Activated CD4-positive, alpha-beta memory T cell treated with anti-CD3 and anti-CD28 coated beads for 36 hours (primary cell): ENCODE measurements around the gene ZNF502. TPM values are rescaled to one million over a fixed set of nuclear protein-coding genes. Genes with fewer than 3 reads are reported as not detected.
A peak's percentile ranks its signal among the peaks of the same experiment; 100 is the strongest.

Experiments used
- CTCF ChIA-PET: fragments of 350-600 bp; sonication (Branson Sonifier 250); formaldehyde crosslinking; loops from one replicate; lab custom pipeline; 2021; ENCODE audit warnings: antibody characterized with exemption, inconsistent platforms; lab: Charles Lee
- POLR2A ChIA-PET: fragments of 350-600 bp; sonication (Branson Sonifier 250); formaldehyde crosslinking; loops from one replicate; lab custom pipeline; 2021; ENCODE audit warnings: antibody characterized with exemption; lab: Charles Lee
- DNase-seq: peaks from one replicate; pipeline ENCODE4 v3.0.0-alpha.2; 2020
- H3K27ac Mint-ChIP-seq: one replicate; pipeline ENCODE4 v1.8.0; 2021; ENCODE audit warnings: mixed read lengths
- H3K27me3 Mint-ChIP-seq: one replicate; pipeline ENCODE4 v1.8.0; 2021; ENCODE audit warnings: mixed read lengths
- H3K36me3 Mint-ChIP-seq: one replicate; pipeline ENCODE4 v1.8.0; 2021; ENCODE audit warnings: mixed read lengths
- H3K4me1 Mint-ChIP-seq: one replicate; pipeline ENCODE4 v1.8.0; 2021; ENCODE audit warnings: low read depth, mixed read lengths
- H3K4me3 Mint-ChIP-seq: one replicate; pipeline ENCODE4 v1.8.0; 2021; ENCODE audit warnings: mild to moderate bottlenecking, mixed read lengths
- H3K9me3 Mint-ChIP-seq: one replicate; pipeline ENCODE4 v1.8.0; 2021; ENCODE audit warnings: mixed read lengths
- intact Hi-C: fragments of 100-400 bp; cut with micrococcal nuclease; formaldehyde crosslinking; loops from one replicate; pipeline ENCODE4 v1.15.1; 2023
- total RNA-seq, 2 experiments: library from RNA; stranded (reverse); gene quantifications; one replicate each; pipeline ENCODE4 v1.2.3, GENCODE V29; 2021

The ZNF502 gene
- total RNA-seq, 2 experiments from 2014 or later, result 0.69 to 0.77 TPM

DNA sequence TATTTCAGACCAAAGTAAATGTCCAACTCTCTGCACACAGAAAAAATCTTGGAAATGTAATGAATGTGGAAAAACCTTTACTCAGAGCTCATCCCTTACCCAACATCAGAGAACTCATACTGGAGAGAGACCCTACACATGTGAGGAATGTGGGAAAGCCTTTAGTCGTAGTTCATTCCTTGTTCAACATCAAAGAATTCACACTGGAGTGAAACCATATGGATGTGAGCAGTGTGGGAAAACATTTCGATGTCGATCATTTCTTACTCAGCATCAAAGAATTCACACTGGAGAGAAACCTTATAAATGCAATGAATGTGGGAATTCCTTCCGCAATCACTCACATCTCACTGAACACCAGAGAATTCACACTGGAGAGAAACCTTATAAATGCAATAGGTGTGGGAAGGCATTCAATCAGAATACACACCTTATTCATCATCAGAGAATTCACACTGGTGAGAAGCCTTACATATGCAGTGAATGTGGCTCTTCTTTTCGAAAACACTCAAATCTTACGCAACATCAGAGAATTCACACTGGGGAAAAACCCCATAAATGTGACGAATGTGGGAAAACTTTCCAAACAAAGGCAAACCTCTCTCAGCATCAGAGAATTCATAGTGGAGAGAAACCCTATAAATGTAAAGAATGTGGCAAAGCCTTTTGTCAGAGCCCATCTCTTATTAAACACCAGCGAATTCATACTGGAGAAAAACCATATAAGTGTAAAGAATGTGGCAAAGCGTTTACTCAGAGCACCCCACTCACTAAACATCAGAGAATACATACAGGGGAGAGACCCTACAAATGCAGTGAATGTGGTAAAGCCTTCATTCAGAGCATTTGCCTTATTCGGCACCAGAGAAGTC, 9.0 kb downstream of the ZNF502 start:
- no peak for DNase-seq
- Mint-ChIP-seq H3K4me1 (no peaks in the 10 kb centered on the region), H3K27ac (no peak overlapping the region), H3K27me3 (no peaks in the 10 kb centered on the region), H3K4me3 (no peak overlapping the region), H3K36me3 (peaks cover 69% of the 10 kb centered on the region), H3K9me3 (peaks cover 81% of the 10 kb centered on the region)
- ChIA-PET POLR2A (no interaction called here), CTCF (no interaction called here)
- intact Hi-C loops, result no loop called here

DNA sequence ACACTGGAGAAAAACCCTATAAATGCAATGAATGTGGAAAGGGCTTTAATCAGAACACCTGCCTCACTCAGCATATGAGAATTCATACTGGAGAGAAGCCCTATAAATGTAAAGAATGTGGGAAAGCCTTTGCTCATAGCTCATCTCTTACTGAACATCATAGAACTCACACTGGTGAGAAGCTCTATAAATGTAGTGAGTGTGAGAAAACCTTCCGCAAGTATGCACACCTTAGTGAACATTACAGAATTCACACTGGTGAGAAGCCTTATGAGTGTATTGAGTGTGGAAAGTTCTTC, 9.6 kb downstream of the ZNF502 start:
- H3K27ac Mint-ChIP-seq, result no peak overlapping the region
- POLR2A ChIA-PET, result no interaction called here
- intact Hi-C loops, result no loop called here

DNA sequence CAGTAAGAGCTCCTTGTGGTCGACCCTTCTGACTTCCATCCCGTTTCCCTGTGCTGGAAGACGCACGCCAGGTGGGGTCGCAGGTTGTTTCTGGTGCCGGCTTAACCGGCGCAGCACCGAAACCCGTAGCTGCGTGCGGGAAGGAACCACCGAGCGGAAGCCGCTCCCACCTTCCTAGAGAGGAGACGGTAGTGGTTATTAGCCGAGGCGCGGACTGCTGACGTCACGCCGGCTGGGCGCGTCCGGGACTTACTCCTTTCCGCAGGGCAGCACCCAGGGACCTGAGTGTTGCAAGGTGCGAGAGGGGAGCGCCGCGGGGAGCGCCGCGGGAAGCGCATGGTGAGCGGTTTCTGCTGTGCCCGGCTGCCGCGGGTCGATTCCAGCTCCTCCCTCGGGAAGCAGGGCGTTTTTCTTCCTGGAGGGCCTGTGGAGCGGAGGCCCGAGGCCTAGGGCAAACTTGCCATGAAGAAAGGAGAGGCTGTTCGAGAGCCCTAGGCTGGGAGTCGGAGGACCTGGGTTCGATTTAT, 17.0 kb downstream of the ZNF502 start, which contains the start of gene ZNF501:
ZNF501 (plus strand) TSS at position 252 of the 527 bp plus-strand sequence. CDS start 4,787 bp downstream, outside the sequence.
- ChIA-PET CTCF (interaction anchor here (1.3 kb wide), 1 partner anchor 16 kb away, joined by 5 read pairs; no protein-coding TSS in a partner anchor), POLR2A (interaction anchor here (0.9 to 2.6 kb wide), 2 partner anchors 33 to 133 kb away, joined by 3 to 11 read pairs; partner anchors contain the start of genes KIAA1143 and KIF15)
- peaks cover 72% of the 10 kb centered on the region for H3K36me3 Mint-ChIP-seq
- peak within 1 kb of the TSS; percentile 10 for H3K27ac Mint-ChIP-seq
- H3K4me1 Mint-ChIP-seq, result peaks cover 10% of the 10 kb centered on the region
- no peaks in the 10 kb centered on the region for H3K27me3 Mint-ChIP-seq
- H3K4me3 Mint-ChIP-seq, result peak within 1 kb of the TSS; percentile 91
- H3K9me3 Mint-ChIP-seq, result peaks cover 79% of the 10 kb centered on the region
- intact Hi-C loops, result loop anchor here (1.0 to 5.0 kb wide), 4 partner anchors 17 to 102 kb away; partner anchors contain the start of genes KIAA1143, KIF15, ZNF197 and ZNF502
- peak; percentile 92 for DNase-seq

More for the DNA sequence above, 9.6 kb downstream of the ZNF502 start:
- Mint-ChIP-seq H3K36me3 (peaks cover 65% of the 10 kb centered on the region), H3K4me1 (no peaks in the 10 kb centered on the region), H3K4me3 (no peak overlapping the region), H3K9me3 (peaks cover 80% of the 10 kb centered on the region), H3K27me3 (no peaks in the 10 kb centered on the region)
- no peak for DNase-seq
- CTCF ChIA-PET, result no interaction called here

DNA sequence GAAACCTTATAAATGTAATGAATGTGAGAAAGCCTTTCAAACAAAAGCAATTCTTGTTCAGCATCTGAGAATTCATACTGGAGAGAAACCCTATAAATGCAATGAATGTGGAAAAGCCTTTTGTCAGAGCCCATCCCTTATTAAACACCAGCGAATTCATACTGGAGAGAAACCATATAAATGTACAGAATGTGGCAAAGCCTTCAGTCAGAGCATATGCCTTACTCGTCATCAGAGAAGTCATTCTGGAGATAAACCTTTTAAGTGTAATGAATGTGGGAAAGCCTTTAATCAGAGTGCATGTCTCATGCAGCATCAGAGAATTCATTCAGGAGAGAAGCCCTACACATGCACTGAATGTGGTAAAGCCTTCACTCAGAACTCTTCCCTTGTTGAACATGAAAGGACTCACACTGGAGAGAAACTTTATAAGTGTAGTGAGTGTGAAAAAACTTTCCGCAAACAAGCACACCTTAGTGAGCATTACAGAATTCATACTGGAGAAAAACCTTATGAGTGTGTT, 22.2 kb downstream of the ZNF502 start:
- intact Hi-C loops, result no loop called here
- CTCF ChIA-PET, result no interaction called here
- Mint-ChIP-seq H3K9me3 (peaks cover 89% of the 10 kb centered on the region), H3K27me3 (no peaks in the 10 kb centered on the region), H3K4me3 (no peak overlapping the region), H3K36me3 (peaks cover 66% of the 10 kb centered on the region), H3K4me1 (peaks cover 5% of the 10 kb centered on the region), H3K27ac (no peak overlapping the region)
- no peak for DNase-seq
- POLR2A ChIA-PET, result no interaction called here

DNA sequence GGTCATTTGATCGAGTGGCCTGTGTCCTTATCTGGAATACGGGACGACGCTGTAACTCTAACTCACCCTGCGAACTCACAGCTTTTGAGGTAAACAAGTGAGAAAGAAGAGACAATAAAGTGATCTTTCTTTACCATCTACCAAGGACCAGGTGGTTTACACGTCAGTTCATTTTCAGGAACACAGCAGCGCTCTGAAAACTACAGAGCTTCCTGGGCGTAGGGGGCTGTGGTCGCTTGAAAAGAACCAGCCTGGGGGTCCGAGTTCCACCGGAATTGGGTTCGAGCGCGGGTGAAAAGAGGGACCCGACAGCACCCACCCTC, 48.6 kb downstream of the ZNF502 start:
- ChIA-PET CTCF (interaction anchor here (0.8 kb wide), 1 partner anchor 43 kb away, joined by 3 read pairs; no protein-coding TSS in a partner anchor), POLR2A (interaction anchor here (0.6 to 2.2 kb wide), 6 partner anchors 31 to 251 kb away, joined by 3 to 11 read pairs (median 6); partner anchors contain the start of genes EXOSC7, ZDHHC3, ZNF197 and ZNF501)
- peaks cover 25% of the 10 kb centered on the region for H3K9me3 Mint-ChIP-seq
- intact Hi-C loops, result loop anchor here (1.0 to 5.0 kb wide), 5 partner anchors 32 to 249 kb away; partner anchors contain the start of genes TMEM42, ZNF197 and ZNF501
- peak overlapping the region; percentile 77 for H3K27ac Mint-ChIP-seq
- peak overlapping the region; percentile 92 for H3K4me3 Mint-ChIP-seq
- peak; percentile 11 for DNase-seq
- peaks cover 51% of the 10 kb centered on the region for H3K36me3 Mint-ChIP-seq
- H3K4me1 Mint-ChIP-seq, result peaks cover 32% of the 10 kb centered on the region
- H3K27me3 Mint-ChIP-seq, result no peaks in the 10 kb centered on the region

DNA sequence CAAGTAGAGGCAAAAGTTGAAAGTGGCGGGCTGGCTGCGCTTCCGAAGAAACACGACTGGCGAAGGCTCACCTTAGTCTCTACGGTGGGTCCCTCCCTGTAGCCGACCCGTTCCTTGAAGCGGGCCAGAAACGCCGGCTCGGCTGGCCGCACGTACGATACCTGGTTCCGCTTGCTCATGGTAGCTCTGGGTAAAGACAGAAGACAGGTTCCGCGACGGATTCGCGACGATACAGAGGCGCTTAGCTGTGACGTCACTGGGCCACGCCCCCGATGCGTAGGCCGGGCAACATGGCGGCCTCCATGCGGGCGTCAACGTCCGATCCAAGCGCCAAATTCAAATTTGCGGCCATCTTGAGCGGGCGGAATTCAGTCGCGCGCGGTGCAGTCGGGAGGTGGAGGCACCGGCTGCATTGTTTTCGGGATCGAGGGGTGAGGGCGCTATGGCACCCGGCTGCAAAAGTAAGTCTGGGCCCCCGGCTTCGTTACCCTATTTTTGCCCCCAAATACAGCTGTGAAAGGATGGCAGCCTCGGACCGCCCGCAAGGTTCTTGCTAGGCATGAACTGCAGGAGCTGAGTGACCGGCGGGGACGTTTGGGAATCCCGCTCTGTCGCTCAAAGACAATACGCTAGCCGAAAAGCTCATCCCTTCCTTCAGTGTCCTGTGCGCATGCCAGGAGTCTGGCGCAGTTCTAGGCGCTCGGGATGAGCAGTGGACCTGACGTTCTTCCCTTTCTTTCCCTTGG, 49.1 kb downstream of the ZNF502 start, which contains the start of the genes KIAA1143 and KIF15:
KIAA1143 (minus strand) TSS at position 196 of the 746 bp plus-strand sequence; CDS start at position 179, 17 bp downstream.
KIF15 (plus strand) TSS at position 371 of the 746 bp plus-strand sequence; CDS start at position 443, 72 bp downstream.
- peak within 1 kb of the TSS; percentile 77 for H3K27ac Mint-ChIP-seq
- POLR2A ChIA-PET, result interaction anchor here (0.6 to 2.2 kb wide), 7 partner anchors 32 to 423 kb away, joined by 3 to 11 read pairs (median 7); partner anchors contain the start of genes EXOSC7, TCAIM, ZDHHC3 and ZNF197
- H3K36me3 Mint-ChIP-seq, result peaks cover 51% of the 10 kb centered on the region
- DNase-seq, result peak; percentile 99
- CTCF ChIA-PET, result interaction anchor here (0.8 to 1.7 kb wide), 3 partner anchors 44 to 229 kb away, joined by 3 to 9 read pairs (median 8); no protein-coding TSS in a partner anchor
- H3K9me3 Mint-ChIP-seq, result peaks cover 25% of the 10 kb centered on the region
- H3K4me1 Mint-ChIP-seq, result peaks cover 32% of the 10 kb centered on the region
- H3K27me3 Mint-ChIP-seq, result no peaks in the 10 kb centered on the region
- H3K4me3 Mint-ChIP-seq, result peak within 1 kb of the TSS; percentile 92
- intact Hi-C loops, result loop anchor here (1.0 to 5.0 kb wide), 5 partner anchors 33 to 249 kb away; partner anchors contain the start of genes TMEM42, ZNF197 and ZNF501

DNA sequence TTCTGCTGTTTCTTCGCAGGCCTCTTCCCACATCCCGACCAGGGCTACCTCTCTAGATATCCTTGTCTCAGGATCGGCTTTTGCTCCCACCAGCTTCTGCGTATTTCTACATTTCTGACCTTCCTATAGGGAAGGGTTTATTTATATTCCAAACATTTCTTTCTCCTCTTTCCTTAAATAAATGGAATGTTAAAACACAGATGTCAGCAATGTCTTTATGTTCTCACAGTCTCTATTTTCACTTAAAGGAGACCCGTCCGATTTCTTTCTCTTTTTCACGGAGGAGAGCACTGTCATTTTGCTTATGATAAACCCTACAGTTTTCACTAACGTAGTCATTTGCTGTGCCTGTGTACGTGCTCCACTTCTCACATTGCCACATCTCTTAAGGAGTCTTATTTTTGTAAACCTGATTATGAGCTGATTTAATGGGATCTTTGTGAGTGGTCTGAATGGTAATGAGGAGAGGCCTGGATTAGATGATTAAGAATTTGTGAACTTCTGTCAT, 49.8 kb downstream of the ZNF502 start:
- Mint-ChIP-seq H3K4me3 (peak overlapping the region; percentile 92), H3K9me3 (peaks cover 23% of the 10 kb centered on the region), H3K4me1 (peaks cover 28% of the 10 kb centered on the region), H3K27me3 (no peaks in the 10 kb centered on the region), H3K27ac (peak overlapping the region; percentile 77), H3K36me3 (peaks cover 52% of the 10 kb centered on the region)
- intact Hi-C loops, result loop anchor here (5.0 kb wide), 2 partner anchors 150 to 250 kb away; no protein-coding TSS in a partner anchor
- no peak for DNase-seq
- CTCF ChIA-PET, result interaction anchor here (1.7 kb wide), 2 partner anchors 152 to 229 kb away, joined by 8 to 9 read pairs; no protein-coding TSS in a partner anchor
- POLR2A ChIA-PET, result interaction anchor here (1.5 to 2.2 kb wide), 5 partner anchors 32 to 424 kb away, joined by 6 to 11 read pairs (median 7); partner anchors contain the start of genes EXOSC7, TCAIM, ZDHHC3 and ZNF197

DNA sequence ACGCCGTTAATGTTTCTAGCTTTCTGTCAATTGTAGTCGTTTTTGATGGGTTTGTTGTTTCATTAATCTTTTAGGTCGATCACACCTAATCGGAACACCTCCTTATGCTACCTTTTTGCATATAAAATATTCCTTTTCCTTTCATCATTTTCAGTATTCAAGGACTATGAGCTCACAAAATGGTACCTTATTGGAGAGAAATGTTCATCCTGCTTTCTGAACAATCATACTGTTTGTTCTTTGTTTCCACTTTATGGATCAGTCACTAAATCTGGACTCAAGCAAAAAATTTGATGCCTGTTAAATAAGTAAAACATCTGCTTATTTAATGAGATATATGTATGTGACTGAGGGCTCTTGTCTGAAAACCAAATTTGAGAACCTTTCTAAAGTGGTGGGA, 50.2 kb downstream of the ZNF502 start:
- Mint-ChIP-seq H3K4me1 (peaks cover 24% of the 10 kb centered on the region), H3K27ac (peak overlapping the region; percentile 77), H3K4me3 (peak overlapping the region; percentile 92), H3K9me3 (peaks cover 18% of the 10 kb centered on the region), H3K27me3 (no peaks in the 10 kb centered on the region), H3K36me3 (peaks cover 49% of the 10 kb centered on the region)
- DNase-seq, result no peak
- intact Hi-C loops, result loop anchor here (5.0 kb wide), 2 partner anchors 150 to 250 kb away; no protein-coding TSS in a partner anchor
- ChIA-PET CTCF (interaction anchor here (1.7 kb wide), 2 partner anchors 151 to 230 kb away, joined by 8 to 9 read pairs; no protein-coding TSS in a partner anchor), POLR2A (interaction anchor here (1.6 to 2.2 kb wide), 4 partner anchors 33 to 424 kb away, joined by 6 to 11 read pairs (median 8); partner anchors contain the start of genes TCAIM, ZNF197 and ZNF501)

DNA sequence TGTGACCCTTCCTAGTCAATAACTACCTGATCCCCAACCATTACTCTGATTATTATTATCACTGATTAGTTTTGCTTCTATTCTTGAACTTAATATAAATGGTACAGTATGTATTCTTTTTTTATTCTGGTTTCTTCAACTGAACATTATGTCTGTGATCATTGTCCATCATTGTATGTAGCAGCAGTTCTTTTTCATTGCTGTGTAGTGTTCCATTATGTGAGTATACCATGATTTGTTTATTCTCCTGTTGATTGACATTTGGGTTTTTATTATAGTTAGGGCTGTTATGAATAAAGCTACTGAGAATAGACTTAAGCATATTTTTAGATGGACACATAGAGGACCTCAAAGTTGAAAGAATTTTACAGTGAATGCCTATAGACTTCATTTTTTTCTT, 51.8 kb downstream of the ZNF502 start:
- Mint-ChIP-seq H3K4me3 (no peak overlapping the region), H3K27me3 (no peaks in the 10 kb centered on the region), H3K4me1 (peaks cover 15% of the 10 kb centered on the region), H3K27ac (no peak overlapping the region), H3K36me3 (peaks cover 42% of the 10 kb centered on the region), H3K9me3 (peaks cover 4% of the 10 kb centered on the region)
- DNase-seq, result no peak
- ChIA-PET POLR2A (no interaction called here), CTCF (no interaction called here)
- intact Hi-C loops, result loop anchor here (5.0 kb wide), 2 partner anchors 148 to 252 kb away; no protein-coding TSS in a partner anchor

DNA sequence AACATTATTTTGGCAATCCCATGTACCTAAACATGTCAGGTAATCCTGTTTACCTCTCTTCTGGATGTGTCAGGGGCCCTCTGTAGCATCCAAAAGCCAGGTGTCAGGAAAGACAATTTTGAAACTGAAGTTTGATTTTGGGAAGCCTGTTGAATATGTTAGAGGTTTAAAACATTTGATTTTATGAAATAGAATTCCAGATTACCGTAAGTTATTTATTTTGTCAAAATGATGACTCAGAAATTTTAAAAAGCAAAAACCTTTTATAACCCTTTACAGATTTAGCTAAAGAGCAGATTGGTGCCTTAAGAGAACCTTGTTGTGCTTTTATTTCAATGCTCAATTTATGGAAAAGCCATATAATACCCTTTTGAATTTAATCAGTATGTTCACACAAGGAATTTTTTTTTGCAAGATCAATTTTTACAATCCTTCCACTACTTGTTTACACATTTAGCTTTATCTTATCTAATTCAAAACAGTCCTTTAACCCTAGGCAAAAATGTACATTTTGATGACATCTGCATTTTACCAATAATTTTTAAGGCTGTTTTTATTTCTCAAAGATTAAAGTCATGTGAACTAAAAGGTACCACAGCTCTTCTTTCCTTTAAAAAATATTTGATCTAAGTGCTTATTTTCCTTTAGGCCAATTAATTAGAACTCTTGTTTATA, 59.1 kb downstream of the ZNF502 start:
- H3K36me3 Mint-ChIP-seq, result peaks cover 57% of the 10 kb centered on the region
- ChIA-PET CTCF (no interaction called here), POLR2A (no interaction called here)
- no peaks in the 10 kb centered on the region for H3K4me1 Mint-ChIP-seq
- peaks cover 30% of the 10 kb centered on the region for H3K9me3 Mint-ChIP-seq
- no peak for DNase-seq
- no peaks in the 10 kb centered on the region for H3K27me3 Mint-ChIP-seq
- intact Hi-C loops, result no loop called here
- no peak overlapping the region for H3K27ac Mint-ChIP-seq
- no peak overlapping the region for H3K4me3 Mint-ChIP-seq
